ENCODE data around the gene CCDC71. TPM values are rescaled to one million over a fixed set of nuclear protein-coding genes. Genes with fewer than 3 reads are reported as not detected.
A peak's percentile ranks its signal among the peaks of the same experiment; 100 is the strongest.

Gene CCDC71
- total and polyA plus RNA-seq, 2 of the 13 experiments (the other 11 are each of a cell fraction or from before 2014, with no cell fraction given): 9.7 to 14.3 TPM

- Histone ChIP-seq H3K4me2 (ENCODE audit: low read depth, low read length) (peak overlapping the region; percentile 97; the same call in 1 of the 2 replicates), H3K9ac (ENCODE audit: insufficient read depth, low read depth, low read length) (no peak overlapping the region), H3K4me3 (replicated peaks in 1 of 3; ENCODE audit: insufficient read depth in 1 of 3, low read depth in 2 of 3, low read length in 3 of 3) (0 out of 6 replicates have a peak overlapping the region, but pooled peaks of 1 of the 3 experiments have one; percentile 78), H2AFZ (ENCODE audit: low read length) (no peak overlapping the region), H3K36me3 (replicated peaks in 1 of 2; ENCODE audit: control insufficient read depth in 1 of 2, insufficient read depth in 2 of 2, low read length in 2 of 2) (peaks cover 3 to 10% of the 10 kb centered on the region in 2 experiments; a peak in 2 of 5 replicates), H3K27me3 (ENCODE audit: control insufficient read depth in 1 of 2, insufficient read depth in 2 of 2, low read length in 2 of 2) (no peaks in the 10 kb centered on the region), H3K4me1 (ENCODE audit: insufficient read depth, low read length) (peaks cover 39% of the 10 kb centered on the region), H3K27ac (ENCODE audit: extremely low read length, insufficient read depth, low read length) (peak overlapping the region; percentile 46), H3K9me3 (ENCODE audit: low read length) (no peaks in the 10 kb centered on the region), H4K20me1 (ENCODE audit: insufficient read depth, low read length) (no peaks in the 10 kb centered on the region), H3K79me2 (ENCODE audit: insufficient read depth, low read length) (peaks cover 15% of the 10 kb centered on the region)
- peak; percentile 53 for DNase-seq (ENCODE audit: low spot score)
- FAIRE-seq: peak; percentile 64
- ChIA-PET POLR2A (interaction anchor here (1.0 to 8.5 kb wide), 6 partner anchors 14 to 661 kb away, joined by 3 to 110 read pairs (median 4); partner anchors contain the start of genes QRICH1, USP19 and WDR6), CTCF (ENCODE audit: low intra/inter-chr PET ratio, low total read pairs) (no interaction called here)
- peak; percentile 15 for ATAC-seq
- BruUV-seq (replicated peaks): no TSS peak
- 0% methylated on average over 1 of the region's 3 CpGs for WGBS (ENCODE audit: low lambda C conversion rate)
- intact Hi-C loops (cut with micrococcal nuclease; ENCODE audit: unreplicated experiment): loop anchor here (5.0 kb wide), 1 partner anchor 42 kb away; the partner anchor contains the start of gene QRICH1
- in situ Hi-C loops (cut with HindIII; ENCODE audit: extremely low pct_ligation_motif_present, low pct_unique_long_range_greater_than_20kb): no loop called here
- TF ChIP-seq NR2F1 (CRISPR knock-in tag; IDR thresholded peaks at IDR 0.05): peak; percentile 92 to 96
- TF ChIP-seq PLRG1 (conservative IDR thresholded peaks at IDR 0.05): no peak
- TF ChIP-seq HMGXB4 (CRISPR knock-in tag; IDR thresholded peaks at IDR 0.05; ENCODE audit: borderline replicate concordance in 1 of 2, low read depth in 1 of 2): 0 out of 4 replicates have a peak, but pooled peaks of 1 of the 2 experiments have one; percentile 43
- TF ChIP-seq RXRB (CRISPR knock-in tag; IDR thresholded peaks at IDR 0.05; ENCODE audit: borderline replicate concordance): peak; percentile 76
- TF ChIP-seq NR2F2 (IDR thresholded peaks at IDR 0.05; ENCODE audit: borderline replicate concordance, low read depth): peak; percentile 98
- TF ChIP-seq RAD21 (CRISPR knock-in tag; IDR thresholded peaks at IDR 0.05): no peak
- no peak for TF ChIP-seq PRPF4 (IDR thresholded peaks at IDR 0.05; ENCODE audit: low read depth, low read length, poor library complexity, severe bottlenecking)
- no peak for TF ChIP-seq ETV5 (CRISPR knock-in tag; IDR thresholded peaks at IDR 0.05; ENCODE audit: borderline replicate concordance)
- no peak for TF ChIP-seq PHF20 (CRISPR knock-in tag; IDR thresholded peaks at IDR 0.05)
- TF ChIP-seq ZMYM4 (CRISPR knock-in tag; IDR thresholded peaks at IDR 0.05): peak; percentile 44; the same call in 1 of the 2 replicates
- peak; percentile 93 for TF ChIP-seq ESRRA (CRISPR knock-in tag; IDR thresholded peaks at IDR 0.05; ENCODE audit: low read depth)
- peak; percentile 43; the same call in 1 of the 2 replicates for TF ChIP-seq FOXJ3 (CRISPR knock-in tag; IDR thresholded peaks at IDR 0.05; ENCODE audit: borderline replicate concordance)
- no peak for TF ChIP-seq PCBP2 (optimal IDR thresholded peaks at IDR 0.05; ENCODE audit: low read depth, low read length, poor library complexity, severe bottlenecking)
- TF ChIP-seq MLLT10 (CRISPR knock-in tag; IDR thresholded peaks at IDR 0.05): no peak
- no peak for TF ChIP-seq MIER2 (CRISPR knock-in tag; IDR thresholded peaks at IDR 0.05)
- 0 out of 2 replicates have a peak, but pooled peaks have one; percentile 14 for TF ChIP-seq STAG1 (CRISPR knock-in tag; IDR thresholded peaks at IDR 0.05)
- peak; percentile 48 for TF ChIP-seq ZFY (CRISPR knock-in tag; IDR thresholded peaks at IDR 0.05)
- TF ChIP-seq BRF2 (CRISPR knock-in tag; IDR thresholded peaks at IDR 0.05): peak; percentile 31; the same call in 1 of the 2 replicates
- TF ChIP-seq MAFK (conservative IDR thresholded peaks at IDR 0.05 in 1 of 2, IDR thresholded peaks at IDR 0.05 in 1 of 2; ENCODE audit: low read length in 2 of 2): peak in 1 of 2 experiments; percentile 58; a peak in 2 of 4 replicates
Observed at GRCh38 chr3:49134471-49135265, 31.5 kb downstream of the CCDC71 start.

Data from HepG2 (cell line).